OCI-M1 (cell line): ENCODE results near the gene PIWIL1.

Source experiments
- DNase-seq: peaks from one replicate; lab custom pipeline; 2025; lab: John Stamatoyannopoulos, UW

Gene PIWIL1

GRCh38 chr12:130336723-130337487, 782 bp upstream of the PIWIL1 start:
- no peak for DNase-seq

DNA sequence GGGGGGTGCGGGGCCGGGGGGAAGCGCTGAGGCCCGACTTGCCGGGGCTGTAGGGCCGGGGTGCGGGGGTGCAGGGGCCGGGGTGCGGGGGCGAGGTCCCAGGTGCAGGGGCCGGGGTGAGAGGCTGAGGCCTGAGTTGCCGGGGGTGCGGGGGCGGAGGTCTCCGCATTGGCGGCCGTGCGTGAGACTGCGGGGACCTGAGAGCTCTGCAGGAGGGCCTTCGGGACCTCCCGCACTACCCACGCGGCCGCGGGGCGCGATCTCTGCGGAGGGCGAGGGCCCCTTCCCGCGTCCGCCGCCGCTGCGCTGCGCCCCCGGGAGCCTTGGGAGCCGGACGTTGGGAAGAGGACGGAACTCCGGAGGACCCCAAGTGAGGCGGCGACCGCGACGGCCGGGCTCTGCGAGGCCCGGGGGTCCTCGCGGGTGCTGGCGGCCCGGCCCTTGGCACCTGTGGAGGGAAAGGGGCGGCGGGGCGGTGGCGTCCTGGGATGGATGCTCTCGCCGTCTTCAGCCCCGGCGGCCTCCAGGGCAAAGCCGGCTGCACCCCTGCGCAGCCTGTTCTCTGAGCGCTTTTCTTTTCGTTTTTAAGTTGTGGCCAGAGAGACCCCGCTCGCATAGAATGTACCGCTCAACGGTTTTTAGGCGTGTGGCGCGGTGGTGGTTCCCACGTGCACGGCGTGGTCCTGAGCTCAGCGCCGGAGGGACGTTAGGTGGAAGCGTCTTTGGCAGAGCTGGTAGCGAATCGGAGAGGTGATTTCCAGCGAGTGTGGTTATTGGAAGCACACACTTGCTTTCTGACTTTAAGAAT, 1.3 kb downstream of the PIWIL1 start:
- no peak for DNase-seq

DNA sequence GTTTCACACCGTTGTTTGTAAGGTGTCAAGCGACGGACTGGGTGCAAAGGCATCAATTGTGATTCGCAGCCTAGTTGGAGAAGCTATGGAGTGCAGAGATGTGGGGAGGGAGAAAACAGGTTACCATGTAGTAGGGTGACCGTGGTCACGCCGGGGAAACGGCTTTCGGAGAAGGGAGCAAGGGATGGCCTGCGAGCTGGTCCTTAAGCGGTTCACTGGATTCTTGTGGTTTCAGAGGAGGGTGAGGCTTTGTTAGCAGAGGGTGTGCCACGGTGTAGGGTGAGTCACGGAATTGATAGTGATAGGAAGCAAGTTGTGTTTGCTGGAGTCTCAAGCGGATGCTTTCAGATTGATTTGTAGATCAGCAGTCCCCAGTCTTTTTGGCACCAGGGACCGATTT, 2.3 kb downstream of the PIWIL1 start:
- no peak for DNase-seq

GRCh38 chr12:130342442-130342841, 4.8 kb downstream of the PIWIL1 start:
- no peak for DNase-seq

- DNase-seq = no peak
These were observed 5.2 kb downstream of the PIWIL1 start for GRCh38 chr12:130342842-130343241.

DNA sequence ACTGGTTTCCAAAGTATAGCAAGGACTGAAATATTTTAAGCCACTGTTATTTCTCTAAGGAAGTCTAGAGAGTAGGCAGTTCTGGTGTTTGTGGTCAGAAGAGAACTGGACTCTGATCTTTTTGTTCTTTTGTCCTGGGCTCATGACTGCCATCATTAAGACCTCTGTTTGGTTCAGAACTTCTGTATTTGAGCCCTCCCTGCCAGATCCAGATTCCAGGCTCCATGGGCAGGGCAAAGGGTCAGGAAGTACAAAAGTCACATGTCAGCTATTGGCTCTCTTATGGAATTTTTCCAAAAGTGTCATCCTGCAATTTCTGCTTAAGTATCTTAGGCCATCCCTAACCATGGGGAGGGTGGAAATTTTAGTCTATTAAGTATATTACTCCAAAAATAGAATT, 6.8 kb downstream of the PIWIL1 start:
- no peak for DNase-seq

GRCh38 chr12:130345292-130345691, 7.6 kb downstream of the PIWIL1 start:
- DNase-seq = no peak

- DNase-seq = no peak
These were observed 9.9 kb downstream of the PIWIL1 start for GRCh38 chr12:130347588-130347987.

DNA sequence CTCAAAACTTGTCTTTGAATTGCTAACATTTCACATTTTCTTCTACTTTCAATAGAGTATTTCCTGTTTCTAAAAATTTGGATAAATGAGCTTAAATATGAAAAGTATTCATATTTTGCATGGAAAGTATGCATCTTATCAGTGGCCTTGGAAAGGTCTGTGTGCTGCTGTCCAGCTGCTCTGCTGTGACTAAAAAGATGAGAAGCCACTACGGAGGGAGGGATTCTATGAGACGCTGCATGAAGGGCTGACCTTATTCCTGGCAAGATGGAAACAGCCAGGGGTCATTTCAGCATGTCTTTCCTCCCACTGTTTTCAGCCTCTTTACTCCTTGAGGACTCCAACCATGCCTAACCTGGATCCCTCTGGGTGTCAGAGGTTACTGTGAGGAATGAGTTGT, 13.0 kb downstream of the PIWIL1 start:
- DNase-seq = no peak

GRCh38 chr12:130351326-130351725, 13.6 kb downstream of the PIWIL1 start:
- DNase-seq = no peak

DNA sequence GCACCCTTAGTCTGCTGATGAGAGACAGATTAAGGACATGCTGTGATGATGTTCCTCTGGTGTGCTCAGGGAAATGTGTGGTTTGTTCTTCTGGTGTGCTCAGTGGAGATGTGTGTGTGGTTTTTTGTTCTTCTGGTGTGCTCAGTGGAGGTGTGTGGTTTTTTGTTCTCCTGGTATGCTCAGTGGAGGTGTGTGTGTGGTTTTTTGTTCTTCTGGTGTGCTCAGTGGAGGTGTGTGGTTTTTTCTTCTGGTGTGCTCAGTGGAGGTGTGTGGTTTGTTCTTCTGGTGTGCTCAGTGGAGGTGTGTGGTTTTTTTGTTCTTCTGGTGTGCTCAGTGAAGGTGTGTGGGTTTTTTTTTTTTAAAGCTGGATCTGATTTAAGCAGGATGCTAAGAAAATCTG, 15.4 kb downstream of the PIWIL1 start:
- DNase-seq = no peak

GRCh38 chr12:130354407-130354806, 16.7 kb downstream of the PIWIL1 start:
- DNase-seq = no peak

DNA sequence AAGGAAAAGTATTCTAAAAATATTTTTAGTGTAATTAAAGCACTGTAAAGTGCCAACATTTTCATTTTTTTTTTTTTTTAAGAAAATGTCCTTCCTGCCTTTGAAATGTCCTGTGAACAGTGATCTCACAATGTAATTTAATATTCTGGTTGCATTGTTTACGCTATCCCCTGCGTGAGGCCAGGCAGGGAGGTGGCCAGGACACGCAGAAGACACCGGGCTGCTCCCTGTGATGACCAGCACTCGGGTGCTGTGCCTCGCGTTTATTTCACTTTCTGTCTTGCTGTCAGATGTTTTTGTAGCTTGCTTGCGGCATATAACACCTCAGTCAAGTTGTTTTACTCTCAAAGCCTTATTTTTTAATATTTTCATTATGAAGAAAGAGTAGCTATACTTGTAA, 18.5 kb downstream of the PIWIL1 start:
- DNase-seq = no peak

DNA sequence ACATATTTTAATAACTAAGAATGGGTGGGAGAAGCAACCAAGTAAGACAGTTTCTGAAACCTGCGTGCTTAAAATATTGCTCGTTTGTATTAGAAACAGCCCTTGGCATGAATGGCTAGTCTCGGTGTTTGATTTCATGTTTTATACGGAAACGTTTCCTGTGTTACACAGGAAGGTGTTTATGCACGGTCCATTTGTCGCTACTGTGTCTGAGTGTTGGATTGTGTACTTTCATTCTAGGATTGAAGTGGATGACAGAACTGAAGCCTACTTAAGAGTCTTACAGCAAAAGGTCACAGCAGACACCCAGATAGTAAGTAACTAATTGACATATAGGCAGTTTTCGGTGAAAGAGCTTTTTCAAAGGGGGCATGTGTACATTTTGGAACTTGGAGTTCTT, 19.6 kb downstream of the PIWIL1 start:
- no peak for DNase-seq

GRCh38 chr12:130357729-130358330, 20.1 kb downstream of the PIWIL1 start:
- DNase-seq = no peak

DNA sequence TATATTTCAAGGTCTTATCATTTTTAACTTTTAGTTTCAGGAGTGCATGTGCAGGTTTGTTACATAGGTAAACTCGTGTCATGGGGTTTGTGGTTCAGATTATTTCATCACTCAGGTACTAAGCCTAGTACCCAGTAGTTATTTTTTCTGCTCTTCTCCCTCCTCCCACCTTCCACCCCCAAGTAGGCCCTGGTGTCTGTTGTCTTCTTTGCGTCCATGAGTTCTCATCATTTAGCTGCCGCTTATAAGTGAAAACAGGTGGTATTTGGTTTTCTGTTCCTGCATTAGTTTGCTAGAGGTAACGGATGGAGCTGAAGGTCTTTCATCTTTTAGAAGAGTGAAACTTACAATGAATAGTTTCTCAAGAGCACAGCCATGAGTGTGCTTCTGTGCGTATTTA, 24.4 kb downstream of the PIWIL1 start:
- no peak for DNase-seq

DNA sequence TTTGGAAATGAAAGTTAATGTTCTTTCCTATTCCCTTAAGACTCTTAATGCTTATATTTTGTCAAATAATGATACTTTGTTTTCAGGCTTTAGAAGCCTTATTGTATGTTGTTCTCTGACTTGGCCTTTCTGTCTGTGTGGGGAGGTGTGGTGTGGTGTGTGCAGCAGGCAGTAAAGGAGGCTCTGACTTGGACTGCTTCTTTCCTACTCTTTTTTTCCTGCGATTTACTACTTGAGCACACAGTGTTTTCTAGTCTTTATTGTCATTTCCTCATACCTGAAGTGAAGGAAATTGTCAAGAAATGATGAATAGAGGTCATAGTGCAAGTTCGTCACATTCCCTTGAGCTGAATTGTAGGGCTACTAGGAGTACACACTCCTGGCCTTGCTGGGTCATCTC, 26.9 kb downstream of the PIWIL1 start:
- no peak for DNase-seq

DNA sequence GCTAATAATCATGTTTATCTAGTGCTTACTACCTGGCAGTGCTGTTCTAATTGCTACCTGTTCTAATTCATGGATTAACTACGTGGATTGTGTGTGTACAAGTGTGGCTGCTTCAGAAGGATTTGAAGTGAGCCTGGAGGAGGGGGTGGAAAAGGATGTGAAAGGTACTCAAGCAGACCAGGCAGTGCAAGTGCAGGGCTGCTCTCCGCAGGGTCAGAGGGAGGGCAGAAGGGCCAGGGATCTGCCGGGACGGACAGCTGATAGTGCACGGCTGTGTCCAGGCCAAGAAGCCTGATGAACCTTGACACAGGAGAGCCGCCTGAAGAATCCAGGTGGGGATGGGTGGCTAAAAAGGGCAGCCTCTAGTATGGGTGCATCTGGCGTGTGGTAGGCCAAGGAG, 28.5 kb downstream of the PIWIL1 start:
- DNase-seq = no peak

- DNase-seq = no peak
These were observed 29.3 kb downstream of the PIWIL1 start for GRCh38 chr12:130367003-130367402.

DNA sequence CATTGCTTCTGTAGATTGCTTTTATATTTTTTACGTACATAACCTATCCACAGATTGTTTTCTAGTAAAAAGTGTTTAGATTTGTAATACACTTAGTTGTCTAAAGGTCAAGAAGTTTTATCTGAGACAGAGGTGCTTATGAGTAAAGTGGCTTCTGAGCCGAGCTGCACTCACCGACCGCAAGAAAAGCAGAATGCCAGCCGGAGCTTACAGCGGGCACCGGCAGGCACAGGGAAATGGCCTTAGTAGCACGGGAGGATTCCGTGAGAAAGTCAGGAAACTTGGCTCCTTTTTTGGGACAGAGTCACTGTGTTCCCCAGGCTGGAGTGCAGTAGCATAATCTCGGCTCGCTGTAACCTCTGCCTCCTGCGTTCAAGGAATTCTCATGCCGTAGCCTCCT, 29.8 kb downstream of the PIWIL1 start:
- no peak for DNase-seq

DNA sequence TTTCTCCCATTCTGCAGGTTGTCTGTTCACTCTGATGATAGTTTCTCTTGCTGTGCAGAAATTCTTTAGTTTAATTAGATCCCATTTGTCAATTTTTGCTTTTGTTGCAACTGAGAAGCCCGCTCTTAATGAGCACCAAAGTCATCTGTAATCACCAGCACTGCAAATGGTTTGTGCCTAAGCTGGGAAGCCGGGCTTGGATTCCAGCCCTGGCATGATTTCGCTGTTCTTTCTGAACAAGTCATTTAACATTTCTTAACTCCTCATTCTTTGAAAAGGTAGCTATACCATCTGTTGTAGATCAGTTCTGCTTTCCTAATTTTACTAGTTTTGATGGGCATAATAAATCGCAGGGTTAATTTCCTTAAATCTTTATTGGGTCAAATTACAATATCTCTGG, 32.1 kb downstream of the PIWIL1 start:
- no peak for DNase-seq

DNA sequence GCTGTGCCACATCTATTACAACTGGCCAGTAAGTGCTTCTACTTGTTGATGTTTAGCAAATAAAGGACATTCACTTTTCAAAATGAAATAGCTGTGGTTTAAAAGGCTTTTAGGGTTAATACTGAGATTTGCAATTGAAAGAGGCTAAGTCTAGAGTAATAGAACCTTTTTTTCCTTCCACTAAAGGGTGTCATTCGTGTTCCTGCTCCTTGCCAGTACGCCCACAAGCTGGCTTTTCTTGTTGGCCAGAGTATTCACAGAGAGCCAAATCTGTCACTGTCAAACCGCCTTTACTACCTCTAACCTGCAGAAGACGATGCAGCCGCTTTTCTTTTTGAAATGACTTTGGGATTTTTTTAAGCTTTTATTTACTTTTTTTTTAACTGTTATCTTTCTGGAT, 33.6 kb downstream of the PIWIL1 start:
- no peak for DNase-seq

- no peak for DNase-seq
These were observed 35.2 kb downstream of the PIWIL1 start for GRCh38 chr12:130372936-130373335.
